Right hindlimb (tissue), 1 donor: Measurements from ENCODE around the gene STOX2.

Experiments
- DNase-seq: peaks from one replicate; pipeline ENCODE4 v3.0.0-alpha.2; 2018

Gene STOX2

GRCh38 chr4:183905081-183905592, at the start of gene STOX2:
TSS of gene STOX2 (plus strand) at chr4:183905307. CDS start at chr4:183906791, 1,484 bp downstream.
- DNase-seq, result peak; percentile 85

GRCh38 chr4:183855323-183856190, 49.5 kb upstream of the STOX2 start:
- no peak for DNase-seq

GRCh38 chr4:183857040-183857439, 48.1 kb upstream of the STOX2 start:
- no peak for DNase-seq

- no peak for DNase-seq
Observed at GRCh38 chr4:183858011-183858615, 47.0 kb upstream of the STOX2 start.

DNA sequence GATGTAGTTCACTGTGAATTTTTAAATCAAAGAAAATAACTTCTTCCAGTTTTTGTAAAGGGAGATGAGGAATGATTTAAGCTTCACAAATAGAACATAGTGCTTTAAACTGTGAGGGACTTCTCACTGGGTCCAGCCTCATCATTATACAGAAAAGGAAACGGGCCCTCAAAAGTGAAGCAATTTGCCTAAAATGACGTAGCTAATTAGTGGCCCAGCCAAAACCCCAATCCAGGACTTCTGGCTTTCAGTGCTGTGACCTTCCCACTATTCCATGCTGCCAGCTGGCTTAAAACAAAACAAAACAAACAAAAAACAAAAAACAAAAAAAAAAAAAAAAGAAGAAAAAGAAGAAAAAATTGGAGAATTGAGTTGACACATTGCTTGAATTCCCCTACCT, 45.0 kb upstream of the STOX2 start:
- DNase-seq, result no peak

DNA sequence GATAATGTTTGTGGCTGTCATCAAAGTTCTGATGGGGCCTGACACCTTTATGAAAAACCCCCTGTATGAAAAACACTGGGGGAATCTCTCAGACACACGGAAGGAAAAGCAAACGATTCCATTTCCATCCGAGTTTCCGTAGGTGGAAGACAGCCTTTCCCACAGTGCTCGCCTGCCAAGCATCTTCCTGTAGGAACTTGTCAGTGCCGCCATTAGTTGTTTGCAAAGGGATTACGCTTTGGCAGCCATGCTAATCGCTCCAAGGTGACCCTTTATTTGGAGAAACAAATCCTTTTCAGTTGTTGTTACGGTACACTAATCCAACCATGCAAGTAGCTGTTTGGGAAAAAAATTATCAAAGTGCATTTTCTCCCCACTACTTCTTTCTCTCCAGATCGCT, 44.4 kb upstream of the STOX2 start:
- peak; percentile 50 for DNase-seq

DNA sequence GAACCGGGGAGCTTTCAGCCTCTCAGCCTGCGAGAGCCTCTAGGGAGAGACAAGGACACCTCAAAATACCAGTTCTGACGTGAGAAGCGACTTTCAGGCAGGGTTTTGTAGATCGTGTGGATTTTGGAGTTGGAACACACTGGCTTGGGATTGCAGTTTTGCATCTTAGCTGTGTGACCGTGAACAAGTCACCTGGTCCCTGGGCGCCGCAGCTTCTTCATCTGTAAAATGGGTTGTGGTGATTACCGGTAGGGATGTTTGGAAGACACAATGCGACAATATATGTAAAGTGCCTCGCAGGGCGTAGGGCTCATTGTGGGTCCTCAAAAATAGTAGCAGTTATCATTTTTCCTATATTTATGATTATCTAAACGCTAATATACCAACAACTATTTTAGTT, 43.7 kb upstream of the STOX2 start:
- no peak for DNase-seq

GRCh38 chr4:183863155-183863825, 41.8 kb upstream of the STOX2 start:
- no peak for DNase-seq

GRCh38 chr4:183867247-183867646, 37.9 kb upstream of the STOX2 start:
- DNase-seq, result no peak

GRCh38 chr4:183870997-183871396, 34.1 kb upstream of the STOX2 start:
- no peak for DNase-seq

- no peak for DNase-seq
Observed at GRCh38 chr4:183871581-183871980, 33.5 kb upstream of the STOX2 start.

GRCh38 chr4:183872531-183872930, 32.6 kb upstream of the STOX2 start:
- DNase-seq, result no peak

DNA sequence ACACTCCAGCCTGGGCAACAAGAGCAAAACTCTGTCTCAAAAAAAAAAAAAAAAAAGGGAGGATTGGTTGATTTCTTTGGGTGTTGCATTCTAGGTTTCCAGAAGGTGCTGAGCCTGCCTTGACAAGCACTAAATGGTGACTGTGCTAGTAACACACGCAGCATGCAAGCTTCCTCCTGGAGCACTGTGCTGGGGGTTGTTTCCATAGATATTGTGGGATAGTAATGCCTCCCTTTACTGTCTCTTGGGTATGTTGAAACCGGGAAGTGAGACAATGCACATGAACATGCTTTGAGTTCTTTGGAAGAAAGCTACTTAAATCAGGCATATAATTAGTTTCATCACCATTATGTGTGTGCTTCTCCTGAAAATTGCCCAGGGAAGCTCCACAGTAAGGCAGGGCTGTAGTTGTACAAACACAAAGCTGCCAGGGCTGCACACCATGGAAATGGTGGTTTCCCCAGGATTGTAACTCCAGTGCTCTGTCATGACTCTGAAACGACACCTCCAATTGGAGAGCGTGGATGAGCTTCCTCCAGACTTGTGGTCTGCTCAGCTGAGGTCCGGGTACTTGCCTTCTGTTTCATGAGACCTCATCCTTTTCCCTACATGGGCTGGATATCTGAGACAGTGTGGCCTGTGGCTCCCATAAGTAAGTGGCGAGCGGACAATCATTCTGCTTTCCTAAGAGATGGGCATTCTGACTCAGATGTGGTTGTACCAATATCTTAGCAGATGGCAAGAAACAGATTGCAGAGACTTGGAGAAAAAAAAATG, 31.5 kb upstream of the STOX2 start:
- DNase-seq, result no peak

GRCh38 chr4:183875251-183875825, 29.8 kb upstream of the STOX2 start:
- no peak for DNase-seq

GRCh38 chr4:183876268-183876934, 28.7 kb upstream of the STOX2 start:
- peak; percentile 78 for DNase-seq

- DNase-seq, result no peak
Observed at GRCh38 chr4:183878251-183878970, 26.7 kb upstream of the STOX2 start.

DNA sequence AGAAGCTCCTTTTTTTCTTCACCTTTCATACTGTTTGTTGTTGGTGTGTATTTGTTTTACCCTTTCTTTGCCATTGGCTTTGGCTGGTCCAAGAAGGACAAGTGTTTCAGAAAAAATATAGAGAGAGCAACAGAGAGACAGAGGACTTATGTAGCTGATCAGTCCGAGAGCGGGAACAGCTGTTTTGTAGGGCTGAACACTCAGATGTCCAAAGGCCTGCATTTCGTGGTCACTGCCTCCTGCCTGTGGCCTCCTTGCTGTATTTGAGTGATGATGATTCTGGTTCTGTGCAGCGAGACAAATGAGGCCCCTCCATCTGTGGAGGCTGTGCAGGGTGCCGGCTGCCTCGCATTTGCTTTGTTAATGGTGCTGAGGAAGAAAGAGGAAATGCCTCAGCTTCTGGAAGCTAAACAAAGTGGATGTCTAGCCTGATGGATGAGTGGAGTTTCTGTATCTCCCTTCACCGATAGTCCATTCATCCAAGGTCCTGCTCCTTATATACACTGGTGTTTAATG, 19.8 kb upstream of the STOX2 start:
- no peak for DNase-seq

DNA sequence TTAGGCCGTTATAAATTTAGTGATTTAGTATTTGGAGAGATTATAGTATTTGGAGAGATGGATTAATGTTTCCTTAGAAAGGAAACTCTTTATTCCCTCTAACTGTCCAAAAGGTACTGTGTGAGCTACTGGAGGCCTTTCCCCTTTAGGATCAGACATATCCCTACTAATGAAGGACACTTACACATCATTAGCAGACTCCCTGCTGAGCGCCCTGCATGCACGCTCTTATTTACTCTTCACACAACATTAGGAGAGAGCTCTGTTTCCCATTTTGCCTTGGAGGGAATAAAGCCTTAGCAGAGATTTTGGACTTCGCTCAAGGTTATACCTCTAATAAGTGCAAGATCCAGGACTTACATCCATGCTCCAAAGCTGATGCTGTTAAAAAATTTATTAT, 17.8 kb upstream of the STOX2 start:
- no peak for DNase-seq

DNA sequence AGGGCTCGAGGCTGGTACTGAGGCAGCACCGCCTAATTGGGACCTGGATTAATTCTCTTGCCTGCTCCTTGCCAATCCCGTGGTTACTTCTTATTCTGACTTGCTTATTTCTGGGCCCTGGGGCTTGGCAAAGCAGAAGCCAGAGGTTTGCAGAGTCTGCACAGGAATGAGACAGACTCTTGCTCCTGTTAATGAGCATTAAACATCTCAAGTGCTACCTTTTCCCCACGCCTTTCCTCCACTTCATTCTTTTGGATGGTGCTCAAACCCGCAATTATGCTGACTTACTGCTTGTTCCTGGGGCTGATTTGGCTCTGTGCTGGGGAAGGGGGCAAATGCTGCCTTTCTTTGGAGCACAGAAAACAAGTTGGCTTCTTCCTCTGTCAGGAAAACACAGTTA, 16.5 kb upstream of the STOX2 start:
- no peak for DNase-seq

DNA sequence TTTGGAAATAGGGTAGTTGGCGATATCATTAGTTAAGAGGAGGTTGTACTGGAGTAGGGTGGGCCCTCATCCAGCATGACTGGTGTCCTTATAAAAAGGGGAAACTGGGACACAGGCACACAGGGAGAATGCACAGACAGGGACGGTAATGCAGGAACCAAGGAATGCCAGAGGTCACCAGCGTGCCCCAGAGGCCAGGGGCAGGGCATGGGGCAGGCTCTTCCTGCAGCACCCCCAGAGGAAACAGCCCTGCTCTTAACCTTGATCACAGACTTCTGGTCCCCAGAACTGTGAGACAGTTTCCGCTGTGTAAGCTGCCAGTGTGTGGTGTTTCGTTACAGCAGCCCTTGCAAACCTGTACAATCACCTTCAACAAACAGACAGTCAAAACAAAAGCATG, 15.9 kb upstream of the STOX2 start:
- DNase-seq, result no peak

DNA sequence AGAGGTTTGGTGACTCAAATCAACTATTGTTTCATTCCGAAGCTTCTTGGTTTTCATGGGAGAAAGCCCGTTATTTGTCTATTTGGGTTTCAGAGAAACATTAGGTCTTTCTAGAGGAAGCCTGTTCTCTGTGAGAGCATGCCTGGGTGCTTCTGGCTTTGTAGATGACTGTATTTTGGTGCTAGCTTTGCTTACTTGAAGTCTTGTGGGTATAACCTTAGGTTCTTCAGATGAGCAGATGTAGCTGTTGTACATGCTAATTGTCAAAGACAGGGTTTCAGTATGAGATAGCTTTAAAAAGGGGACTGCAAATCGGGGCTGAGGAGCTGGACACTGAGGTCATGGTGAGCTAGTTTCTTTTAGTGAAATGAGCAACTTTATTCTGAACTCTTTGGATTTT, 7.9 kb upstream of the STOX2 start:
- no peak for DNase-seq
